ENCODE results near the gene C16orf46.

- TF ChIP-seq CTCF (IDR thresholded peaks at IDR 0.05): no peak
- TF ChIP-seq POLR2A (IDR thresholded peaks at IDR 0.05): no peak
Observed at GRCh38 chr16:81105946-81106345, 28.9 kb upstream of the C16orf46 start.

Data from Peyer's patch (tissue), 4 donors.